ENCODE results near the gene LETM1. TPM values are rescaled to one million over a fixed set of nuclear protein-coding genes. Genes with fewer than 3 reads are reported as not detected.

LETM1 gene
- total and polyA plus RNA-seq, 4 donors: 21.7 to 47.1 (median 26.8) TPM

DNA sequence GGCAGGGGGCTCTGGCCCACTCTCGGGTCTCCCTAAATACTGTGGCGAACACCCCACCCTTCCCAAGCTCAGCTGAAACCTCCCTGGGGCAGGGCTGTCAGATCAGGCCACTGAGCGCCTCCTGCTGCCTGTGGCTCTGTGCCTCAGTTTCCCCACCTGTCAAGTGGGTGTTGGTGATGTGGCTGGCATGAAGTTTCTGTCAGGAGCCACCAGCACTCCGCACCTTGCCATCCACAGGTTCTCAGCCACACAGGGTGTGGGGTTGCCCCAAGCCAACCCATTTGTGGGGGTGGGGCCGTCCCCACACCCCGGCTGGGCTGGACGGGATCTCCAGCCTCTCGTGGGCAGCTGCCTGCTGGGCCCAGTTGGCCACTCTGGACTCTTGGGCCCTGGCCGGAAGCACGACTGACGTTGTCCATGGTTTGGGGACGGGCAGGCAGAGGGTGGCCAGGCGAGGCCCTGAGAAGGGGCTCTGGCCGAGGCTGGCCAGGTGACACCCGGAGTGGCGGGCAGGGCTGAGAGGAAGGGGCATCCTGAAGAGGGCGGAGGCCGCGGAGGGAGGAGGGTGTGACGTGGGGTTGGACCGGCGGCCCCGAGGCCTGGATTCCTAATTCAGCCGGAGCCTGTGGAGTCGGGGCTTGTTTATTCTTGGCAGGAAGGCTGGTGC lies 68.4 kb downstream of the LETM1 start:
- no peak for ATAC-seq (ENCODE audit: insufficient read depth, low FRiP score)
- H3K9ac ChIP-seq (ENCODE audit: insufficient read depth in 1 of 2, low read length in 2 of 2): no peak overlapping the region
- no peak overlapping the region for H3K4me3 ChIP-seq
- H3K9me3 ChIP-seq (ENCODE audit: control insufficient read depth in 4 of 4, insufficient read depth in 3 of 4, low read length in 3 of 4): no peaks in the 10 kb centered on the region
- H3K36me3 ChIP-seq (ENCODE audit: control insufficient read depth in 4 of 4, insufficient read depth in 4 of 4, low read length in 4 of 4): no peaks in the 10 kb centered on the region
- no peaks in the 10 kb centered on the region for H3K27me3 ChIP-seq (ENCODE audit: control insufficient read depth in 3 of 3, insufficient read depth in 3 of 3, low read length in 2 of 3)
- TF ChIP-seq, protein P1, sequence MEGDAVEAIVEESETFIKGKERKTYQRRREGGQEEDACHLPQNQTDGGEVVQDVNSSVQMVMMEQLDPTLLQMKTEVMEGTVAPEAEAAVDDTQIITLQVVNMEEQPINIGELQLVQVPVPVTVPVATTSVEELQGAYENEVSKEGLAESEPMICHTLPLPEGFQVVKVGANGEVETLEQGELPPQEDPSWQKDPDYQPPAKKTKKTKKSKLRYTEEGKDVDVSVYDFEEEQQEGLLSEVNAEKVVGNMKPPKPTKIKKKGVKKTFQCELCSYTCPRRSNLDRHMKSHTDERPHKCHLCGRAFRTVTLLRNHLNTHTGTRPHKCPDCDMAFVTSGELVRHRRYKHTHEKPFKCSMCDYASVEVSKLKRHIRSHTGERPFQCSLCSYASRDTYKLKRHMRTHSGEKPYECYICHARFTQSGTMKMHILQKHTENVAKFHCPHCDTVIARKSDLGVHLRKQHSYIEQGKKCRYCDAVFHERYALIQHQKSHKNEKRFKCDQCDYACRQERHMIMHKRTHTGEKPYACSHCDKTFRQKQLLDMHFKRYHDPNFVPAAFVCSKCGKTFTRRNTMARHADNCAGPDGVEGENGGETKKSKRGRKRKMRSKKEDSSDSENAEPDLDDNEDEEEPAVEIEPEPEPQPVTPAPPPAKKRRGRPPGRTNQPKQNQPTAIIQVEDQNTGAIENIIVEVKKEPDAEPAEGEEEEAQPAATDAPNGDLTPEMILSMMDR (IDR thresholded peaks at IDR 0.05; ENCODE audit: control extremely low read depth, extremely low read depth): no peak
- no peak overlapping the region for H3K27ac ChIP-seq (ENCODE audit: low read depth in 1 of 2, low read length in 1 of 2)
- DNase-seq: peak in 1 of 3 donors; percentile 25
- 53 to 73% methylated on average over 25 of the region's 25 CpGs for WGBS, 2 donors
- H3K4me1 ChIP-seq (ENCODE audit: control insufficient read depth in 5 of 5, insufficient read depth in 5 of 5, low read length in 5 of 5): peaks cover 0 to 18% (median 0%) of the 10 kb centered on the region in 5 donors

GRCh38 chr4:1786544-1787362 lies 69.2 kb downstream of the LETM1 start:
- Histone ChIP-seq H3K27me3 (ENCODE audit: control insufficient read depth in 3 of 3, insufficient read depth in 3 of 3, low read length in 2 of 3) (no peaks in the 10 kb centered on the region), H3K27ac (ENCODE audit: low read depth in 1 of 2, low read length in 1 of 2) (no peak overlapping the region), H3K9me3 (ENCODE audit: control insufficient read depth in 4 of 4, insufficient read depth in 3 of 4, low read length in 3 of 4) (no peaks in the 10 kb centered on the region), H3K4me3 (no peak overlapping the region), H3K4me1 (ENCODE audit: control insufficient read depth in 5 of 5, insufficient read depth in 5 of 5, low read length in 5 of 5) (peaks cover 0 to 18% (median 0%) of the 10 kb centered on the region in 5 donors), H3K36me3 (ENCODE audit: control insufficient read depth in 4 of 4, insufficient read depth in 4 of 4, low read length in 4 of 4) (no peaks in the 10 kb centered on the region), H3K9ac (ENCODE audit: insufficient read depth in 1 of 2, low read length in 2 of 2) (no peak overlapping the region)
- WGBS, 2 donors: 83 to 86% methylated on average over 32 to 34 of the region's 34 CpGs
- TF ChIP-seq, protein P1 (IDR thresholded peaks at IDR 0.05; ENCODE audit: control extremely low read depth, extremely low read depth): no peak
- ATAC-seq (ENCODE audit: insufficient read depth, low FRiP score) (no peak), DNase-seq (no peak)

DNA sequence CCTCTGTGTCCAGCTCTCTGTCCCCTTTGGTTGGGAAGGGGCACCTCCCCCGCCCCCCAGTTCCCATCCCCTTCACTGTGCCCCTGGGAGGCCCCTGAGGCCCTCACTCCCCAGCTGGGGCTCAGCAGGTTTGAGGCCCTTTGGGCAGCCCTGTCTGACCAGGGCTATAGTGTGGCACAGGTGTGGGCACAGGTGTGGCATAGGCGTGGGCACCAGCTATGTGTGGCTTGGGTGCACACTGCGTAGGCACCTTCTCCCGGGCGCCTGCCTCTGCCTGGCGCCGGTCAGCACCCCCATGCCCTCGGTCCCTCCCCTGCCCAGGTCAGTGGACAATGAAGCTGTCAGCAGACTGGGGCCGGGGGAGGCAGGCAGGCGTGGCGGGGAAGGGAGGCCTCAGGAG lies 70.4 kb downstream of the LETM1 start:
- DNase-seq (no peak), ATAC-seq (ENCODE audit: insufficient read depth, low FRiP score) (no peak)
- no peak overlapping the region for H3K9ac ChIP-seq (ENCODE audit: insufficient read depth in 1 of 2, low read length in 2 of 2)
- WGBS, 2 donors: 91 to 94% methylated on average over 11 of the region's 11 CpGs
- H3K36me3 ChIP-seq (ENCODE audit: control insufficient read depth in 4 of 4, insufficient read depth in 4 of 4, low read length in 4 of 4): no peaks in the 10 kb centered on the region
- H3K4me3 ChIP-seq: no peak overlapping the region
- TF ChIP-seq, protein P1 (IDR thresholded peaks at IDR 0.05; ENCODE audit: control extremely low read depth, extremely low read depth): no peak
- no peaks in the 10 kb centered on the region for H3K9me3 ChIP-seq (ENCODE audit: control insufficient read depth in 4 of 4, insufficient read depth in 3 of 4, low read length in 3 of 4)
- no peak overlapping the region for H3K27ac ChIP-seq (ENCODE audit: low read depth in 1 of 2, low read length in 1 of 2)
- H3K27me3 ChIP-seq (ENCODE audit: control insufficient read depth in 3 of 3, insufficient read depth in 3 of 3, low read length in 2 of 3): no peaks in the 10 kb centered on the region
- peaks cover 0 to 18% (median 0%) of the 10 kb centered on the region in 5 donors for H3K4me1 ChIP-seq (ENCODE audit: control insufficient read depth in 5 of 5, insufficient read depth in 5 of 5, low read length in 5 of 5)

Data from lung (tissue), 12 donors.